Measurements from ENCODE around the gene IL1RN.

The IL1RN gene

GRCh38 chr2:113129519-113130078 is 2.2 kb downstream of the IL1RN start:
- no peak for DNase-seq (ENCODE audit: low spot score)

GRCh38 chr2:113131352-113132185 is 4.2 kb downstream of the IL1RN start:
- DNase-seq (ENCODE audit: low spot score) = no peak

- no peak for DNase-seq (ENCODE audit: low spot score)
These were observed 5.1 kb downstream of the IL1RN start for GRCh38 chr2:113132414-113133021.

GRCh38 chr2:113133704-113134598 is 6.6 kb downstream of the IL1RN start:
- no peak for DNase-seq (ENCODE audit: low spot score)

GRCh38 chr2:113134717-113135116 is 7.3 kb downstream of the IL1RN start:
- no peak for DNase-seq (ENCODE audit: low spot score)

GRCh38 chr2:113135317-113135716 is 7.9 kb downstream of the IL1RN start:
- no peak for DNase-seq (ENCODE audit: low spot score)

GRCh38 chr2:113136828-113137775 is 9.7 kb downstream of the IL1RN start:
- DNase-seq (ENCODE audit: low spot score) = peak; percentile 45

- no peak for DNase-seq (ENCODE audit: low spot score)
These were observed 10.4 kb downstream of the IL1RN start for GRCh38 chr2:113137827-113138226.

GRCh38 chr2:113138428-113139322 is 11.3 kb downstream of the IL1RN start:
- DNase-seq (ENCODE audit: low spot score) = peak; percentile 75

- no peak for DNase-seq (ENCODE audit: low spot score)
These were observed 14.1 kb downstream of the IL1RN start for GRCh38 chr2:113141451-113141850.

- DNase-seq (ENCODE audit: low spot score) = no peak
These were observed 14.9 kb downstream of the IL1RN start for GRCh38 chr2:113142290-113142689.

- no peak for DNase-seq (ENCODE audit: low spot score)
These were observed 16.9 kb downstream of the IL1RN start for GRCh38 chr2:113144259-113144658.

GRCh38 chr2:113148606-113149552 is 21.5 kb downstream of the IL1RN start:
- DNase-seq (ENCODE audit: low spot score) = no peak

- DNase-seq (ENCODE audit: low spot score) = no peak
These were observed 22.3 kb downstream of the IL1RN start for GRCh38 chr2:113149553-113150257.

- DNase-seq (ENCODE audit: low spot score) = no peak
These were observed 22.8 kb downstream of the IL1RN start for GRCh38 chr2:113150258-113150601.

- DNase-seq (ENCODE audit: low spot score) = no peak
These were observed 27.9 kb downstream of the IL1RN start for GRCh38 chr2:113155331-113155730.

GRCh38 chr2:113156278-113157117 is 29.1 kb downstream of the IL1RN start:
- DNase-seq (ENCODE audit: low spot score) = no peak
